Esophagus mucosa (tissue), 1 donor: Measurements from ENCODE around the gene ATP11C. TPM values are rescaled to one million over a fixed set of nuclear protein-coding genes. Genes with fewer than 3 reads are reported as not detected.
"Not testable (repeated sequence)": the region's sequence is repeated elsewhere in the genome, so short reads cannot be mapped to it uniquely, and the experiment has no call there.

Experiments used
- ATAC-seq: fragments of 200-7000 bp; cut with Tn5 transposase; one replicate; pipeline ENCODE4 v1.9.1; 2020
- total RNA-seq: library from RNA; stranded (reverse); gene quantifications from one replicate; pipeline ENCODE4 v1.2.4, GENCODE V29; 2023
- donor health status: DM: yes; HTN: yes; CAD: no.

The ATP11C gene
- total RNA-seq, 1 donor from 2014 or later = 6.5 TPM

GRCh38 chrX:139924069-139924695 is 8.7 kb downstream of the ATP11C start:
- ATAC-seq = no peak

DNA sequence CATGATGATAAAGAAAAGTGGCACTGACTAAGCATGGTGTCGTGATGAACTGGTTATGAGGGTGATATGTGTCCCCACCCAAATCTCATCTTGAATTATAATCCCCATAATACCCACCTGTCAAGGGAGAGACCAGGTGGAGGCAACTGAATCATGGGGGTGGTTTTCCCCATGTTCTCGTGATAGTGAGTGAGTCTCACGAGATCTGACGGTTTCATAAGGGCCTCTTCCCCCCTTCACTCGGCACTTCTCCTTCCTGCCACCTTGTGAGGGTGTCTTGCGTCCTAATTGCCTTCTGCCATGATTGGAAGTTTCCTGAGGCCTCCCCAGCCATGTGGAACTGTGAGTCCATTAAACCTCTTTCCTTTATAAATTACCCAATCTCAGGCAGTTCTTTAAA is 11.7 kb downstream of the ATP11C start:
- ATAC-seq = not testable (repeated sequence)

GRCh38 chrX:139920316-139920715 is 12.5 kb downstream of the ATP11C start:
- ATAC-seq = no peak

DNA sequence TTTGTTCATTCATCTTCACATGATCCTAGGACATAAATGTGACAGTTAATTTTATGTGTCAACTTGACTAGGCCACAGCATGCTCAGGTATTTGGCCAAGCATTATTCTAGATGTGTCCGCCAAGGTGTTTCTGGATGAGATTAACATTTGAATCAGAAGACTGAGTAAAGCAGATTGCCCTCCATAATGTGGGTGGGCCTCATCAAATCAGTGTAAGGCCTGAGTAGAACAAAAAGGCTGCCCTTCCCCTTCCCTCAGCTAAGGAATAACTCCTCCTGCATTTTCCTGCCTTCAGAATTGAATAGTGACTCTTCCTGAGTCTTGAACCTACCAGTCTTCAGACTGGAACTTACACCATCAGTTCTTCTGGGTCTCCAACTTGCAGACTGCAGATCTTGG is 18.4 kb downstream of the ATP11C start:
- ATAC-seq = no peak

DNA sequence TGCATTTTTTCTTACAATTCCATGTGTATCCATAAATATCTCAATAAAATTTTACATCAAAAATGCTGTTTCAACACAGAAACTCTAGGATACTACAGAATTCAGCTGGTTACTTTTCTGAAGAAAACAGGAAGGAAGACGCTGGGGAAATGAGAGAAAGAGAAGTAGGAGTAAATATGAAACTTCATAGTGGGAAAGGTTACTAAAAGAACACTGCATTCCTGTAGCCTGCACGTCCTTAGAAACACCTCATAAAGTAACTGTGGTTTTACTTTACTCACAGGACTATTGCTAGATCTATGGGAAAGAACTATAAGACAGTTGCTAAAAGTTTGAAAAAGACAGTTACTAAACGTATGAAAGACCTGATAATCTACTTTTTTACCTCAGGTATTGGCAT is 23.1 kb downstream of the ATP11C start:
- no peak for ATAC-seq

GRCh38 chrX:139907078-139907477 is 25.8 kb downstream of the ATP11C start:
- ATAC-seq = no peak

DNA sequence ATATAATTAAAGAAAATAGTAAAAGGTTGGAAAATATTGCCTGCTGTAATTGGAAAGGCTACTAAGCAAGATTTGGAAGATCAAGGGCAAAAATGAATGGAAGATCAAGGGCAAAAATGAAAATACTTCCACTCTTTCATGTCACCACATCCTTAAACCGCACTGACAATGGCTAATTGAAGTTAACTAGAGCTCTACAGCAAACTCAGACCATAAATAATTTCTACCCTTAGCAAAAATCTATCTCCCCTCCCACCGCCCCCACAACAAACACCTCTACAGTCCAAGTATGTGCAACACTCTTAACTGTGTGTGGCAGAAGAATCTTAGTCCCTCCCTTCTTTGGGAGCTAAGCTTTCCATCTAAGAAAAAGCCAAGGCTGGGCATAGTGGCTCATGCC is 27.1 kb downstream of the ATP11C start:
- no peak for ATAC-seq

GRCh38 chrX:139905051-139905450 is 27.8 kb downstream of the ATP11C start:
- ATAC-seq = no peak

GRCh38 chrX:139903210-139903609 is 29.6 kb downstream of the ATP11C start:
- ATAC-seq = no peak

DNA sequence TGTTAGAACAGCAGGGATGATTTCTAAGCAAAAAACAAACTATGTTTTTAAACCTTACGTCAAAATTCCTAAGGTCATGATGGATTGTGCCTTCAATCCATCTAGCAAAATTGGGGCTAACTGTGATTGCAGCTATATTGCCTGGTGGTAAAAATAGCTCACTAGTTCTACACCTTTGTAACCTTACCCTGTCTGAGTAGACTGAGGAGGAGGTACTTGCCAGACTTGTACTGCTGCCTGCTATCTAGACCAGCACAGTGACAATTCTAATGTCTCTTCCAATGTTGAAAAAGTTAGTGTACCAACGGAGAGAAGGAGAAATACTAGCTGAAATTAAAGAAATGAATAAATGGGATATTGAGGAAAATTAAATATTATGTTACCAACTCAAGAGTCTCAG is 30.3 kb downstream of the ATP11C start:
- no peak for ATAC-seq

- ATAC-seq = no peak
Observed at GRCh38 chrX:139898334-139898733, 34.5 kb downstream of the ATP11C start.

DNA sequence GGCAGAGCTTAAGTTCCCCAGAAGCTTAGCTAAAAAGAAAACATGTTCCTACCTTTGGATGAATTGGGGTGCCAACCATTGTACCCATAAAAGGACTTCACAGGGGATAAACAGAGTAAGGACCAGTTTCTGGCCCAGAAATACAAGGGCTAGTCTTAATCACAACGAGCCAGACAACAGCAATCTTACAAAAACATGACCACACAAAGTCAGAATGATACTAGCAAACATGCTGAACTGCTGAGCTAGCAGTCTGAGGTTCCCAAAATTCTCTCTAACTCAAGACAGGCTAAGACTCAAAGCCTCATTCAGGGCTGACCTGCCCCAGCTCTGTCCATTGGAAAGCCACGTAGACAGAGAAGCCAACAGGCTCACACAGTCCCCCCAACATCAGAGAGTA is 40.3 kb downstream of the ATP11C start:
- no peak for ATAC-seq

- ATAC-seq = peak; percentile 48
Observed at GRCh38 chrX:139890991-139891700, 41.7 kb downstream of the ATP11C start.

- no peak for ATAC-seq
Observed at GRCh38 chrX:139889760-139890159, 43.1 kb downstream of the ATP11C start.

- no peak for ATAC-seq
Observed at GRCh38 chrX:139883984-139884383, 48.9 kb downstream of the ATP11C start.

GRCh38 chrX:139882299-139882698 is 50.6 kb downstream of the ATP11C start:
- no peak for ATAC-seq

DNA sequence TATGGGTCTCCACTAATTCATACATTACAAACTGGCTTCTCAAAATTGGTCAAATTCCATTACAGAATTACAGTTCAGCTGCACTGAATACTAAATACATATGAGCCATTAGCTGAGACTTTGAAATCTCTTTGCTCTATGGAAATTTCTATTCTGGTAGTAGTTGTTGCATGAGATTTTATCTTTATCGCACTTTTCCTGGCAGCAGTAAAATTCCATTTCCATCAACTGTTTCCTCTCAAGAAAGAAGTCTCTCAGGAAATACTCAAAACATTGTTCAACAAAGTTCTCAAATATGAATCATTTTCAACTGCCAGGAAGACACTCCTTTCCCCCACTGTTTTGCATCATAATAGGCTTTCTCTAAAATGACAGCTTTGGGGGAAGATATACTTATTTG is 51.3 kb downstream of the ATP11C start:
- ATAC-seq = no peak

- no peak for ATAC-seq
Observed at GRCh38 chrX:139881130-139881529, 51.7 kb downstream of the ATP11C start.

- no peak for ATAC-seq
Observed at GRCh38 chrX:139877710-139878414, 55.0 kb downstream of the ATP11C start.

DNA sequence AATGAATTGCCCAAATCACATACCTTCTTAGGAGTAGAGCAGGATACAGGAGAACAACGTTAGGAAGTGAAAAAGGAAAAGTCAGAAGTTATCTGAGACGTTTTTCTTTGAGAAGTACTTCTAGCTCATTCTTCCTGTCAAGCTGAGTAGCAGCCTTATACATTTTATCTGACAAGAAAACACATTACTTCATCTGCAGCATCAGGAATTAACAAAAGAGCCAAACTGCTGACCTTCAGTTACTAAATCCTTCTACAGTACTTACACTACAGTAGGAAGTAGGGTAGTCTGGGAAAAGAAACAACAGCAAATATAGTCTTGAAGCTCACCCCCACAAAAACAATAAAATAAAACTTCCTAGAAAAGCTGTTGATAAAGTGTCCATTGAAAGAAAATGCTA is 57.0 kb downstream of the ATP11C start:
- ATAC-seq = no peak

DNA sequence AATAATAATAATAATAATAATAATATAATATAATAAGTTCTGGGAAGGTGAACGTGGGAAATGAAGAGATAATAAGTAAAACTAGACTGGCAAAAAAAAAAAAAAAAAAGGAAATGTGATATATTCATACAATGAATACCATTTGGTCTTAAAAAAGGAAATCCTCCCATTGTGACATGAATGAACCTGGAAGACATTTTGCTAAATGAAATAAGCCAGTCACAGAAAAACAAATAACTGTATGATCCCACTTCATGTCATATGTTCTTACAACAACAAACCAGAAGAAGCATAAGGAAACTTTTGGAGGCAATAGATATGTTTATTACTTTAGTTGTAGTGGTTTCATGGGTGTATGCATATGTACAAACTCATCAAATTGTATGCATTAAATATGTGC is 63.1 kb downstream of the ATP11C start:
- no peak for ATAC-seq

GRCh38 chrX:139864640-139865039 is 68.2 kb downstream of the ATP11C start:
- no peak for ATAC-seq

DNA sequence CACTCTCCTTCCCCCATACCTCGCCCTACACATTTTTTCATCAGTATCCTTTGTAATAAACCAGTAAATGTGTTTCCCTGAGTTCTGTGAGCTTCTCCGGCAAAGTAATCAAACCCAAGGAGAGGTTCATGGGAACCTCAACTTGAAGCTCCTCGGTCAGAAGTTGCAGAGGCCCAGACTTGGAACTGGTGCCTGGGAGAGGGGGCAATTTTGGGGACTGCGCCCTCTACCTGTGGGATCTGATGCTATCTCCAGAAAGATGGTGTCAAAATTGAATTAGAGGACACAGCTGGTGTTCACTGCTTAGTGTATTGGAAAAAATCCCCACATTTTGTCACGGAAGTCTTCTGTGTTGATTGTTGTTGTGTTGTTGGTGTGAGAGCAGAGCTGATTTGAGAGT is 70.6 kb downstream of the ATP11C start:
- no peak for ATAC-seq

GRCh38 chrX:139856826-139857225 is 76.0 kb downstream of the ATP11C start:
- not testable (repeated sequence) for ATAC-seq
